Progenitor cell of endocrine pancreas (in vitro differentiated cells): Measurements from ENCODE around the gene CENPL. TPM values are rescaled to one million over a fixed set of nuclear protein-coding genes. Genes with fewer than 3 reads are reported as not detected.

Experiments
- DNase-seq: peaks from one replicate; pipeline ENCODE4 v3.0.0; 2021; ENCODE audit warnings: low spot score; ENCODE audit not compliant: unreplicated experiment
- H3K27ac Mint-ChIP-seq: 2 replicates; pipeline ENCODE4 v1.8.0; 2021; ENCODE audit warnings: mild to moderate bottlenecking, moderate library complexity, mixed read lengths
- H3K27me3 Mint-ChIP-seq: 2 replicates; pipeline ENCODE4 v1.8.0; 2021; ENCODE audit warnings: mixed read lengths
- H3K36me3 Mint-ChIP-seq: 2 replicates; pipeline ENCODE4 v1.8.0; 2022; ENCODE audit warnings: mixed read lengths; ENCODE audit not compliant: insufficient read depth
- H3K4me1 Mint-ChIP-seq: 2 replicates; pipeline ENCODE4 v1.8.0; 2021; ENCODE audit warnings: low read depth, mixed read lengths
- H3K4me3 Mint-ChIP-seq: 2 replicates; pipeline ENCODE4 v1.8.0; 2021; ENCODE audit warnings: low read depth, mild to moderate bottlenecking, moderate library complexity, mixed read lengths
- H3K9me3 Mint-ChIP-seq: 2 replicates; pipeline ENCODE4 v1.8.0; 2021; ENCODE audit warnings: low read depth, mixed read lengths
- CTCF ChIP-seq: fragments of 200-600 bp; sonication (generic); IDR thresholded peaks from one replicate; pipeline ENCODE4 v1.5.0; 2021; ENCODE audit warnings: antibody characterized with exemption, mild to moderate bottlenecking; ENCODE audit not compliant: unreplicated experiment
- long read RNA-seq: library from polyadenylated mRNA; unstranded; transcript quantifications from one replicate; pipeline ENCODE4 v2.0.0, GENCODE V29; 2020
- total RNA-seq: library from RNA; stranded (reverse); gene quantifications from 2 replicates; pipeline ENCODE4 v1.2.1, GENCODE V29; 2021

Gene CENPL
- 11.6 and 12.0 TPM in 2 replicates for total RNA-seq
- long read RNA-seq, transcript CENPL-203 (6 exons, 1,771 nt): major isoform, 6 of 29 reads
- long read RNA-seq, partial matches to known transcripts: 3 of 29 reads
- long read RNA-seq, other reads (novel, unspliced or antisense): 12 of 29 reads

GRCh38 chr1:173824315-173825081 lies at the start of gene CENPL, which contains the start of gene DARS2:
CENPL (minus strand) TSS chr1:173824883; CDS start chr1:173811299, 13,584 bp downstream.
DARS2 (plus strand) TSS chr1:173824673; CDS start chr1:173825230, 557 bp downstream.
- peak; percentile 74 for DNase-seq
- TF ChIP-seq CTCF: no peak
- peaks cover 18% of the 10 kb centered on the region for H3K4me1 Mint-ChIP-seq
- peak within 1 kb of the TSS; percentile 96 for H3K4me3 Mint-ChIP-seq
- H3K9me3 Mint-ChIP-seq: no peaks in the 10 kb centered on the region
- peak within 1 kb of the TSS; percentile 99 for H3K27ac Mint-ChIP-seq
- H3K36me3 Mint-ChIP-seq: no peaks in the 10 kb centered on the region
- no peaks in the 10 kb centered on the region for H3K27me3 Mint-ChIP-seq

- Mint-ChIP-seq H3K27ac (no peak overlapping the region), H3K4me1 (peaks cover 15% of the 10 kb centered on the region), H3K27me3 (no peaks in the 10 kb centered on the region), H3K4me3 (no peak overlapping the region), H3K9me3 (no peaks in the 10 kb centered on the region), H3K36me3 (peaks cover 25% of the 10 kb centered on the region)
- no peak for TF ChIP-seq CTCF
- no peak for DNase-seq
Observed at GRCh38 chr1:173871500-173871899, 46.8 kb upstream of the CENPL start.

- Mint-ChIP-seq H3K36me3 (peaks cover 29% of the 10 kb centered on the region), H3K27ac (no peak overlapping the region), H3K27me3 (no peaks in the 10 kb centered on the region), H3K4me1 (peaks cover 19% of the 10 kb centered on the region), H3K4me3 (no peak overlapping the region), H3K9me3 (no peaks in the 10 kb centered on the region)
- no peak for DNase-seq
- TF ChIP-seq CTCF: no peak
Observed at GRCh38 chr1:173871091-173871490, 46.4 kb upstream of the CENPL start.

GRCh38 chr1:173870252-173871075 lies 45.8 kb upstream of the CENPL start:
- no peak for TF ChIP-seq CTCF
- Mint-ChIP-seq H3K4me1 (peaks cover 25% of the 10 kb centered on the region), H3K27ac (peak overlapping the region; percentile 3), H3K27me3 (no peaks in the 10 kb centered on the region), H3K36me3 (peaks cover 29% of the 10 kb centered on the region), H3K9me3 (no peaks in the 10 kb centered on the region), H3K4me3 (no peak overlapping the region)
- DNase-seq: no peak

- no peaks in the 10 kb centered on the region for H3K27me3 Mint-ChIP-seq
- H3K36me3 Mint-ChIP-seq: peaks cover 39% of the 10 kb centered on the region
- H3K4me3 Mint-ChIP-seq: peak overlapping the region; percentile 99
- peaks cover 35% of the 10 kb centered on the region for H3K4me1 Mint-ChIP-seq
- no peaks in the 10 kb centered on the region for H3K9me3 Mint-ChIP-seq
- TF ChIP-seq CTCF: no peak
- H3K27ac Mint-ChIP-seq: peak overlapping the region; percentile 100
- DNase-seq: no peak
Observed at GRCh38 chr1:173869021-173869359, 44.3 kb upstream of the CENPL start.
